LNCAP (cell line): ENCODE data around the gene BRCA2.

Source experiments
- TF ChIP-seq, protein P1 (sequence below): fragments of 450-650 bp; IDR thresholded peaks from 2 replicates; pipeline ENCODE4 v1.5.1; 2017; ENCODE audit warnings: mild to moderate bottlenecking

BRCA2 gene

DNA sequence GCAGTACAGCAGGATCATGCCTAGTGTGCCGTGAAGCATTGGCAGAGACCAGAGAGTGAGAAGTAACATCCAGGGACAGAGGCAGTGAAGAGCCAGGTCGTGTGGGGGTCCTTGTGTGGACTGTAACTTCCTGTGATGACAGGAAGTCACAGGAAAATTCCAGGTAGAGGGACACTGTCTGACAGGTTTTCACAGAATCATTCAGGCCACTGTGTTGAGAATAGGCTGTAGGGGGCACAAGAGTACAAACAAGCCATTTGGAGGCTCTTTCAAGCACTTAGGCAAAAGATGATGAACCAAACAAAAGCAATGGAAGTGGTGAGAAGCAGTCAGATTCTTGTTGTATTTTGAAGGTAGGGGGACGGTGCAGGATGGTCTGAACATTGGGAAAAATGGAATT lies 66.2 kb downstream of the BRCA2 start:
- TF ChIP-seq, protein P1, sequence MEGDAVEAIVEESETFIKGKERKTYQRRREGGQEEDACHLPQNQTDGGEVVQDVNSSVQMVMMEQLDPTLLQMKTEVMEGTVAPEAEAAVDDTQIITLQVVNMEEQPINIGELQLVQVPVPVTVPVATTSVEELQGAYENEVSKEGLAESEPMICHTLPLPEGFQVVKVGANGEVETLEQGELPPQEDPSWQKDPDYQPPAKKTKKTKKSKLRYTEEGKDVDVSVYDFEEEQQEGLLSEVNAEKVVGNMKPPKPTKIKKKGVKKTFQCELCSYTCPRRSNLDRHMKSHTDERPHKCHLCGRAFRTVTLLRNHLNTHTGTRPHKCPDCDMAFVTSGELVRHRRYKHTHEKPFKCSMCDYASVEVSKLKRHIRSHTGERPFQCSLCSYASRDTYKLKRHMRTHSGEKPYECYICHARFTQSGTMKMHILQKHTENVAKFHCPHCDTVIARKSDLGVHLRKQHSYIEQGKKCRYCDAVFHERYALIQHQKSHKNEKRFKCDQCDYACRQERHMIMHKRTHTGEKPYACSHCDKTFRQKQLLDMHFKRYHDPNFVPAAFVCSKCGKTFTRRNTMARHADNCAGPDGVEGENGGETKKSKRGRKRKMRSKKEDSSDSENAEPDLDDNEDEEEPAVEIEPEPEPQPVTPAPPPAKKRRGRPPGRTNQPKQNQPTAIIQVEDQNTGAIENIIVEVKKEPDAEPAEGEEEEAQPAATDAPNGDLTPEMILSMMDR, result 0 out of 2 replicates have a peak, but pooled peaks have one; percentile 24

DNA sequence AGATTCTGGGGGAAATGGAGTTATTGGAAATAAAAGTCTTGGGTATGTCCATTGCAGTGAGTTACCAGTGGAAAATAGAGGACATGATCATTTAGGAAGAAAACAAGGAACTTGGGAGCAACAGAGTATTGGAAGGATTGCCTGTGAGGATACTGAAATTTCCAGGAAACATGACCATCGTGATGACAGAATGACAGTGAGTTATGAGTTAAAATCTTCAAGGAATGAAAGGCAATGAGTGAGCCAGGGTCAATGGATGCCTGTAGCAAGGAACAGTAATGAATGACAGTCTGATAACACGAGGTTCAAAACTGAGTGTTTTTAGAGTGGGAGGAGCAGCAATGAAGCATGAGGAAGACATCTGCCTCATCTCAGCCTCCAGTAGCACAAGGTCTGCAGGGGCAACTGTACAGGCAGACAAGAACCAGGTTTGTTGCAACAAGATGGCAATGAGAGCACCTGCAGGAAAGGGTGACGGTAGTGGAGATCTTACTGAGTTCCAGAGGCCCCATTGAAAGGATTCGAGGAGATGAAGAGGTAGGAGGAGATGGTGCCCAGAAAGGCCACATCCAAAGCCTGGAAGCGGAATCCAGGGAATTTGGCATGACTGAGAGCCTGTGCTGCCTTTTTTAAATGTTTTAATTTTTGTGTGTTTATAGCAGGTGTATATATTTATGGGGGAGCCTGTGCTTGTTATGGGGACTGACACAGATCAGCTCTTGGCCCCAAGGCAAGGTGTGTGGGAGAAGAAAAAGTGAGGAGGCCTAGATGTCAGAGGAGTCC lies 68.7 kb downstream of the BRCA2 start:
- TF ChIP-seq, protein P1, result no peak

DNA sequence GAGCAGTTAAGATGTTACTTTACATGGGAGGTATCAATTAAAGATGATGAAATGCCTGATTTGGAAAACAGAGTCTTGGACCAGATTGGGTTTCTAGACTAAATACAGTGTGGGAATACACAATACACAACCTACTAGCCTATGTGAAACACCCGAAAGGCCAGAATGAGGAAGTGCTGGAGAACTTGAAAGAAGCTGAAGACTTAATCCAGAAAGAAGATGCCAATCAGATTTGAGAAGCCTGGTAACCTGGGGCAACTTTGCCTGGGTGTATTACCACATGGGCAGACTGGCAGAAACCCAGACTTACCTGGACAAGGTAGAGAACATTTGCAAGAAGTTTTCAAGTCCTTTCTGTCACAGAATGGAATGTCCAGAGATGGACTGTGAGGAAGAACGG lies 69.4 kb downstream of the BRCA2 start:
- TF ChIP-seq, protein P1, result no peak

- TF ChIP-seq, protein P1, result no peak
These were observed 70.1 kb downstream of the BRCA2 start for GRCh38 chr13:32385410-32385809.

DNA sequence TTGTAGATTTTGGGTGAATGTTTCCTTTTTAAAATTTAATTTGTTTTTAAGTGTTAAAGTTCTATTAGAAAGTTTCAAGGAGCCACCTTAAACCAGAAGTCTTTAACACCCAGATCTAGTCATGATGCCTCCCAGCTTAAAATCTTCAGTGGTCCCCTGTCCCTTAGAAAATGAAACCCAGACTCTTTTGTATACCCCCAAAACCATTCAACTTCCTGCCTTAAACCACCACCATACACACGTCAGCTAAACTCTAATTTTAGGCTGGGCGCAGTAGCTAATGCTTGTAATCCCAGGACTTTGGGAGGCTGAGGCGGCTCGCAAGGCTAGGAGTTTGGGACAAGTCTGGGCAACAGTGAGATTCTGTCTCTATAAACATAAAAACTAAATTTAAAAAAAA lies 74.7 kb downstream of the BRCA2 start:
- TF ChIP-seq, protein P1, result no peak

DNA sequence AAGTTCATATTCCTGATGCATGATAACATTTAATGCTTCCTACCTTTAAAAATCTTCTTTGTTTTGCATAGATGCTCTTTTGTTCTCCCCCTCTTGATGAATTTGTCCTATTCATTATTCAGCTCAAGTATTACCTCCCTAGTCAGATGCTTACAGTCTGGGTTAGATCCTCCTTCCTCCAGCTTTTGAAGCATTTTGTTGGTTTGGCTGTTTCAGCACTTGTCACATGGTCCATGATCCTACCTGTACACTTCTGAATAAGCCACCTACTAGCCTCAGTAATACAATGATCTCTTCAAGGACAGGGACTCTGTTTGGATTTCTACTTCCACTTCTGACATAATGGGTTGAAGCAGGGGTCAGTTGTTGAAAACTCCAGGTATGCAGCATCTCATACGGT lies 75.2 kb downstream of the BRCA2 start:
- TF ChIP-seq, protein P1, result no peak

DNA sequence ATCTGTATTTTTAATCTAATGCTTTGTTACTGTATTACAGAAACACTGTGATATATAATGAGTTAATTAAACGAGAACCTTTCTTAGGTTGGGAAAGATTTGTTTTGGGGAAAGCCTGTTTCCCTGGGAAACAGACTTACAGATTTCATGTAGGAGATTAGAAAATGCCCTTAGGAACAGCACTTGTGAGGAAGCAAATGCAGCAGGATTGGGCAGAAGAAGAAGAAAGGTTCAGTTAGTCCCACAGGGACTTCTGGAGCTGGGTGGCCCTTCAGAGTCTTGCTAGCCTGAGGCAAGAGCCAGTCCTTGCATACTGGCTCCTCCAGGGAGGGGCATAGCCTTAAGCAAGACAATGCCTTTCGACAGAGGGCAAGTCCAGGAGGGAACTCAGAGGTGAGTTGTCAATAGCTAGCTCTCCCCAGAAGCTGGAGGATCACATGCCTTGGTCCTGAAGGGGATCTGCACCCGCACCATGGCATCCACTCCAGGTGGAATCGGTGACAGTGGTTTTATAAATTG lies 75.9 kb downstream of the BRCA2 start:
- TF ChIP-seq, protein P1, result no peak
